Endothelial cell of umbilical vein (primary cell): ENCODE data around the gene DLGAP1. TPM values are rescaled to one million over a fixed set of nuclear protein-coding genes. Genes with fewer than 3 reads are reported as not detected.

Experiments
- BruUV-seq: library from RNA; stranded (reverse); fragments of 400-500 nt; replicated peaks from 2 replicates; lab custom pipeline; 2021; lab: Mats Ljungman, UMichigan
- CTCF ChIA-PET: fragments of 300-600, 350-600 bp; sonication (Branson Sonifier 250); formaldehyde crosslinking; loops from one replicate; lab custom pipeline; 2021; ENCODE audit warnings: antibody characterized with exemption, inconsistent platforms; lab: Charles Lee
- POLR2A ChIA-PET: fragments of 300-600, 350-600 bp; sonication (Branson Sonifier 250); formaldehyde crosslinking; loops from one replicate; lab custom pipeline; 2021; ENCODE audit warnings: antibody characterized with exemption, inconsistent platforms; lab: Charles Lee
- DNase-seq: peaks from one replicate; pipeline ENCODE4 v3.0.0-alpha.2; 2011; ENCODE audit warnings: low read depth, low spot score
- FAIRE-seq: peaks from 2 replicates; lab custom pipeline; 2011; peaks lifted over from hg19 to GRCh38; lab: Jason Lieb, UNC
- H2AFZ ChIP-seq: 2 replicates; pipeline ENCODE4 v1.6.0; 2012; ENCODE audit warnings: low read depth, low read length, control low read depth, inconsistent platforms
- H3K27ac ChIP-seq: 2 replicates; pipeline ENCODE4 v1.5.1; 2011; ENCODE audit warnings: low read depth, mild to moderate bottlenecking, control low read depth, low read length, moderate library complexity; ENCODE audit not compliant: insufficient read depth
- H3K27me3 ChIP-seq, 2 experiments: 2 replicates each; pipeline versions ENCODE4 v1.6.0 to v1.6.1; 2011; ENCODE audit warnings: low read length in 2 of 2, mixed read lengths in 1 of 2; ENCODE audit not compliant: control insufficient read depth in 2 of 2, insufficient read depth in 2 of 2
- H3K36me3 ChIP-seq, 2 experiments: 2 replicates in 1 of 2; 3 replicates in 1 of 2; pipeline ENCODE4 v1.5.1; 2011; ENCODE audit warnings: low read length in 2 of 2, mild to moderate bottlenecking in 1 of 2, moderate library complexity in 1 of 2; ENCODE audit not compliant: control insufficient read depth in 2 of 2, insufficient read depth in 2 of 2; ENCODE audit errors: extremely low read depth in 1 of 2
- H3K4me1 ChIP-seq: 3 replicates; pipeline ENCODE4 v1.5.1; 2011; ENCODE audit warnings: mild to moderate bottlenecking, low read length; ENCODE audit not compliant: control insufficient read depth, insufficient read depth; ENCODE audit errors: extremely low read depth
- H3K4me2 ChIP-seq: 2 replicates; pipeline ENCODE4 v1.6.1; 2011; ENCODE audit warnings: low read length, control low read depth, mixed read lengths; ENCODE audit not compliant: insufficient read depth
- H3K4me3 ChIP-seq, 3 experiments: fragments of 200-600 bp in 1 of 3; sonication (generic), shearing (Covaris generic) in 1 of 3; replicated peaks in 1 of 3; 2 replicates each; pipeline ENCODE4 v1.5.1; 2011 to 2016; ENCODE audit warnings: control low read depth in 3 of 3, low read length in 3 of 3, mild to moderate bottlenecking in 2 of 3, inconsistent platforms in 1 of 3, low read depth in 1 of 3, moderate library complexity in 1 of 3; ENCODE audit not compliant: insufficient read depth in 1 of 3
- H3K79me2 ChIP-seq: 2 replicates; pipeline ENCODE4 v1.6.0; 2012; ENCODE audit warnings: low read length, inconsistent platforms; ENCODE audit not compliant: control insufficient read depth, insufficient read depth
- H3K9ac ChIP-seq: replicated peaks from 2 replicates; pipeline ENCODE3; 2011; ENCODE audit warnings: low read length, control low read depth; ENCODE audit not compliant: insufficient read depth; ENCODE audit errors: extremely low read depth
- H3K9me1 ChIP-seq: replicated peaks from 3 replicates; pipeline ENCODE4 v1.6.0; 2011; ENCODE audit warnings: mild to moderate bottlenecking, low read length; ENCODE audit not compliant: control insufficient read depth, insufficient read depth; ENCODE audit errors: extremely low read depth
- H3K9me3 ChIP-seq: replicated peaks from 2 replicates; pipeline ENCODE4 v1.5.1; 2012; ENCODE audit warnings: low read length, inconsistent platforms; ENCODE audit not compliant: control insufficient read depth, insufficient read depth
- H4K20me1 ChIP-seq: replicated peaks from 2 replicates; pipeline ENCODE3; 2011; ENCODE audit warnings: mild to moderate bottlenecking, low read length; ENCODE audit not compliant: control insufficient read depth, insufficient read depth; ENCODE audit errors: extremely low read depth
- EZH2 ChIP-seq: IDR thresholded peaks from 2 replicates; pipeline ENCODE4 v1.6.1; 2012; ENCODE audit warnings: borderline replicate concordance, low read depth, mild to moderate bottlenecking, moderate library complexity, low read length, inconsistent platforms; ENCODE audit not compliant: severe bottlenecking
- FOS ChIP-seq: IDR thresholded peaks from 2 replicates; pipeline ENCODE4 v1.6.1; 2011; ENCODE audit warnings: mild to moderate bottlenecking, low read length, moderate library complexity, borderline replicate concordance; ENCODE audit not compliant: insufficient read depth
- GATA2 ChIP-seq: IDR thresholded peaks from 2 replicates; pipeline ENCODE4 v1.7.0; 2011; ENCODE audit warnings: low read depth, mild to moderate bottlenecking, moderate library complexity, mixed read lengths, low read length; ENCODE audit not compliant: insufficient read length, insufficient read depth
- JUN ChIP-seq: IDR thresholded peaks from 2 replicates; pipeline ENCODE4 v1.6.1; 2011; ENCODE audit warnings: borderline replicate concordance, low read depth; ENCODE audit not compliant: insufficient read length, insufficient read depth
- MYC ChIP-seq: IDR thresholded peaks from one replicate; pipeline ENCODE4 v1.6.1; 2011; ENCODE audit warnings: mild to moderate bottlenecking, low read depth, low read length
- POLR2A ChIP-seq: IDR thresholded peaks from 2 replicates; pipeline ENCODE4 v1.6.1; 2012; ENCODE audit warnings: low read depth, mild to moderate bottlenecking, control low read depth, low read length
- POLR2AphosphoS5 ChIP-seq: IDR thresholded peaks from 2 replicates; pipeline ENCODE4 v1.6.1; 2012; ENCODE audit warnings: low read depth, mild to moderate bottlenecking, control low read depth, low read length, moderate library complexity; ENCODE audit not compliant: insufficient read depth
- dilution Hi-C: fragments of 300-500 bp; cut with MboI; formaldehyde crosslinking; loops from one replicate; pipeline ENCODE4 v1.15.0; 2019; ENCODE audit warnings: low sequenced_read_pairs; ENCODE audit not compliant: extremely low pct_ligation_motif_present
- intact Hi-C: fragments of 100-400 bp; cut with micrococcal nuclease; formaldehyde crosslinking; loops from one replicate; pipeline ENCODE4 v1.10.0; 2022
- polyA plus RNA-seq, 4 experiments: library from polyadenylated mRNA; depleted of rRNA in 3 of 4; stranded (reverse) in 3 of 4; unstranded in 1 of 4; fragments of >200 nt; gene quantifications; 2 replicates each; pipeline versions ENCODE4 v1.2.1 to v1.2.3, GENCODE V29; 2011 to 2012; ENCODE audit warnings: missing spikeins in 1 of 4
- total RNA-seq: library from RNA; stranded (reverse); gene quantifications from 2 replicates; pipeline ENCODE4 v1.2.3, GENCODE V29; 2021
- TF ChIP-seq, protein P1 (sequence below): IDR thresholded peaks from 2 replicates; pipeline ENCODE4 v1.6.1; 2011; ENCODE audit not compliant: insufficient read depth, insufficient read length
- TF ChIP-seq, protein P2 (sequence below), 2 donors: IDR thresholded peaks; 1 replicate in 1 of 2; 2 replicates in 1 of 2; pipeline ENCODE4 v1.5.1; 2011; ENCODE audit warnings: low read length in 2 of 2, mild to moderate bottlenecking in 2 of 2, moderate library complexity in 2 of 2, control low read depth in 1 of 2, inconsistent platforms in 1 of 2, low read depth in 1 of 2; ENCODE audit not compliant: insufficient read depth in 1 of 2; ENCODE audit errors: extremely low read depth in 1 of 2

The DLGAP1 gene
- total and polyA plus RNA-seq, 2 donors (not counting 3 experiments of a cell fraction or from before 2014, with no cell fraction given) = 0.04 TPM; not detected in 1

DNA sequence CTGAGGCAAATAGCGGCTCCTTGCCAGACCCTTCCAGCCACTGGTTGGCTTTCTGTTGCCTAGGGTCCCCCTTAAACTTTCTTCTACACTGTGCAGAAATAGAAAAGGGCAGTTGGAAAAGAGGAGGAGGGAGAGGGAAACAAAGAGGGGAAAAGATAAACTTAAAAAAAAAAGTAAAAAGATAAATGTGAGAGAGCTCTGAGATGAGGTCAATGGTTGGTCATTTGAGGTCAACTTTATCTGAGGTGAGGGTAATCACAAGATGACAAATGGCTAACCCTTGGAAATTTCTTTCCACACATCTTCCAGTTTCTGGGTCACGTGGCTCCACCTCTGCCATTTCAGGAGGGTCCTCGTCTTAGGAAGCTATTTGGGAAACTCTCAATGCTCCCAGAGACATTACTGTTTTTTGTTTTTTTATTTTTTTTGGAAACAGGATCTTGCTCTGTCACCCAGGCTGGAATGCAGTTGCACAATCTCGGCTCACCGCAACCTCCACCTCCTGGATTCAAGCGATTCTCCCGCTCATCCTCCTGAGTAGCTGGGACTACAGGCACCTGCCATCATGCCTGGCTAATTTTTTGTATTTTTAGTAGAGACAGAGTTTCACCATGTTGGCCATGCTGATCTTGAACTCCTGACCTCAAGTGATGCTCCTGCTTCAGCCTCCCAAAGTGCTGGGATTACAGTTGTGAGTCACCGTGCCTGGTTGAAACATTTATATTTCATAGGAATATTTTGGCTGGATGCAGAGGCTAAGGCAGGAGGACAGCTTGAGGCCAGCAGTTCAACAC is 805.3 kb downstream of the DLGAP1 start:
- no peaks in the 10 kb centered on the region for H4K20me1 ChIP-seq
- POLR2A ChIA-PET = interaction anchor here (0.6 kb wide), 1 partner anchor 55 kb away, joined by 5 read pairs; no protein-coding TSS in a partner anchor
- no peaks in the 10 kb centered on the region for H3K79me2 ChIP-seq
- no peak for TF ChIP-seq POLR2A
- TF ChIP-seq GATA2 = no peak
- TF ChIP-seq, protein P1, sequence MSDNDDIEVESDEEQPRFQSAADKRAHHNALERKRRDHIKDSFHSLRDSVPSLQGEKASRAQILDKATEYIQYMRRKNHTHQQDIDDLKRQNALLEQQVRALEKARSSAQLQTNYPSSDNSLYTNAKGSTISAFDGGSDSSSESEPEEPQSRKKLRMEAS = no peak
- TF ChIP-seq, protein P2, sequence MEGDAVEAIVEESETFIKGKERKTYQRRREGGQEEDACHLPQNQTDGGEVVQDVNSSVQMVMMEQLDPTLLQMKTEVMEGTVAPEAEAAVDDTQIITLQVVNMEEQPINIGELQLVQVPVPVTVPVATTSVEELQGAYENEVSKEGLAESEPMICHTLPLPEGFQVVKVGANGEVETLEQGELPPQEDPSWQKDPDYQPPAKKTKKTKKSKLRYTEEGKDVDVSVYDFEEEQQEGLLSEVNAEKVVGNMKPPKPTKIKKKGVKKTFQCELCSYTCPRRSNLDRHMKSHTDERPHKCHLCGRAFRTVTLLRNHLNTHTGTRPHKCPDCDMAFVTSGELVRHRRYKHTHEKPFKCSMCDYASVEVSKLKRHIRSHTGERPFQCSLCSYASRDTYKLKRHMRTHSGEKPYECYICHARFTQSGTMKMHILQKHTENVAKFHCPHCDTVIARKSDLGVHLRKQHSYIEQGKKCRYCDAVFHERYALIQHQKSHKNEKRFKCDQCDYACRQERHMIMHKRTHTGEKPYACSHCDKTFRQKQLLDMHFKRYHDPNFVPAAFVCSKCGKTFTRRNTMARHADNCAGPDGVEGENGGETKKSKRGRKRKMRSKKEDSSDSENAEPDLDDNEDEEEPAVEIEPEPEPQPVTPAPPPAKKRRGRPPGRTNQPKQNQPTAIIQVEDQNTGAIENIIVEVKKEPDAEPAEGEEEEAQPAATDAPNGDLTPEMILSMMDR (IDR thresholded peaks at IDR 0.05; ENCODE audit: extremely low read depth in 1 of 2, insufficient read depth in 1 of 2, low read depth in 1 of 2, low read length in 2 of 2) = no peak
- no peak for TF ChIP-seq FOS
- no peak for TF ChIP-seq EZH2
- no peak for TF ChIP-seq MYC
- TF ChIP-seq JUN = no peak
- no peak for TF ChIP-seq POLR2AphosphoS5
- no peak overlapping the region for H3K4me3 ChIP-seq
- peak overlapping the region; percentile 27 for H3K9ac ChIP-seq
- intact Hi-C loops = no loop called here
- no peaks in the 10 kb centered on the region for H3K9me1 ChIP-seq
- peak overlapping the region; percentile 66 for H3K27ac ChIP-seq
- H3K4me2 ChIP-seq = peak overlapping the region; percentile 59
- H3K36me3 ChIP-seq = no peaks in the 10 kb centered on the region
- BruUV-seq = no TSS peak
- H3K9me3 ChIP-seq = no peaks in the 10 kb centered on the region
- H2AFZ ChIP-seq = peak overlapping the region; percentile 23
- DNase-seq (no peak), FAIRE-seq (peak; percentile 18)
- peaks cover 46% of the 10 kb centered on the region for H3K4me1 ChIP-seq
- dilution Hi-C loops = no loop called here
- no peaks in the 10 kb centered on the region for H3K27me3 ChIP-seq
- CTCF ChIA-PET = interaction anchor here (0.7 to 2.2 kb wide), 4 partner anchors 16 to 65 kb away, joined by 3 to 7 read pairs (median 4); no protein-coding TSS in a partner anchor
